H54 (cell line): ENCODE measurements around the gene FZD10.

Source experiments
- DNase-seq: peaks from one replicate; pipeline ENCODE4 v3.0.0; 2011; ENCODE audit warnings: low spot score, mixed read lengths; ENCODE audit not compliant: insufficient read length
- FAIRE-seq: peaks from 3 replicates; lab custom pipeline; 2011; peaks lifted over from hg19 to GRCh38; lab: Jason Lieb, UNC
- POLR2A ChIP-seq: IDR thresholded peaks from 2 replicates; pipeline ENCODE4 v1.6.1; 2011; ENCODE audit warnings: low read depth, mild to moderate bottlenecking, low read length

FZD10 gene

DNA sequence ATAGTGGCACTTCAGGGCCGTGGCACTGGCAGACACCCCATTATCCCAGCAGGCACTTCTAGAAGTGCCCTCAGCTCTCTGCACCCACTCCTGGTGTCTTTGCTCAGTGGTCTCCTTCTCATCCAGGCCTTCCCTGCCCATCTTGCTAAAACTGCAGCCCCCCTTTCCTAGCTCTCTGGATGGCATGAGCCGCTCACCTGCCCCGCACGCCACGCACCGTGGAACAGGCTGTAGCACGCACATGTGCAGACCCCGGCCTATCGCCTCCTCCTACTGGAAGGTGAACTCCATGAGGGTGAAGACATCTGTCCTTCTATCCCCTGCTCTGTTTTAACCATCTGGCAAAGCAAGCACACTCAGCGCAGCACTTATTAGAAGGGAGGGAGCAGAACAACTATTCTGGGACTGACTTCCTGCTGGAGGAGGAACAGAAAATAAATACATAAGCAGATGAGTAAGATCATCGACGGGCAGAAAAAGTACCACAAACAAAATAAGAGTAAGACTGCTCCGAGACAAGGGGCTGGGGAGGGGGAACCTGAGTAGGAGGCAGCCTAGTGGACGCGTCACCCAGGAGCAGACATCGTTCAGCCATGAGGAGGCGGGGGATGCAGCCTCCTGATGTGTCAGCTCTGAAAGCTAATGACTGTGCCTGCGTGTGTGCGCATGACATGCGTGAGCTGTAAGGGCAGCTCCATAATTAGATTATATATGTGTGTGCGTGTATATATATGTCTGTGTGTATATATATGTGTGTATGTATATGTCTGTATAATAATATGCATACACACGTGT, 7.8 kb upstream of the FZD10 start:
- no peak for DNase-seq
- no peak for FAIRE-seq
- no peak for TF ChIP-seq POLR2A

DNA sequence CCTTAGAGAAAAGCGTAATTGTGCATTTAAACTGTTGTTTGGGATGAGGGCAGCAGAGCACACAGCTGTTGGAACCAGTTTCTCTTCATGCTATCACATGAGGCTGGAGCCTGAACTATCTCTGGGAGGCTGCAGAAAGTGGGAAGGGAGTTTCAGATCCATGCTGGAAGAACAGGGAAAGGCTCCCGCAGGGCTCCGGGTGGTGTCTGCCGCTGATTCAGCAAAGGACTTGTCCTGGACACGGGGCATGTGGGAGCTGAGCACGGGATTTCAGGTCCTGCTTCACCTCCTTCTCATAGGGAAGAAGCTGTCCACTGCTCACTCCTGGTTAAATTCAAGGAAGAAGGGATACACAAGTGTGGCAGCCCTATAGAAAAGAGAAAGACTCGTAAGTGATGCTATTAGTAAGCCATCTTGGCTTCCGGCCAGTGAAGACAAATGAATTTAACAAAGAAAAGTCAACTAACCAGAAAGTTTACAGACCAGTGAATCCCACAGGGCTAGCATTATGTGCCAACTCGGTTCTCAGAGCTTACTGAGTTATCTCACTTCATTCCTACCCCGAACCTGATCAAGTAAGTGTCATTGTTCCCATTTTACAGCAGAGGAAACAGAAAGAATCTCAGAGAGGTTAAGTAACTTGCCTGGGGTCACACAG, 6.7 kb upstream of the FZD10 start:
- no peak for TF ChIP-seq POLR2A
- DNase-seq = no peak

GRCh38 chr12:130156652-130157275, 5.5 kb upstream of the FZD10 start:
- DNase-seq (no peak), FAIRE-seq (no peak)
- TF ChIP-seq POLR2A = no peak

More for the DNA sequence above, 6.7 kb upstream of the FZD10 start:
- FAIRE-seq = no peak

- FAIRE-seq (no peak), DNase-seq (no peak)
- TF ChIP-seq POLR2A = no peak
These were observed 4.1 kb upstream of the FZD10 start for GRCh38 chr12:130157998-130158753.

- TF ChIP-seq POLR2A = no peak
- no peak for DNase-seq
- no peak for FAIRE-seq
These were observed 3.6 kb upstream of the FZD10 start for GRCh38 chr12:130158754-130159059.

DNA sequence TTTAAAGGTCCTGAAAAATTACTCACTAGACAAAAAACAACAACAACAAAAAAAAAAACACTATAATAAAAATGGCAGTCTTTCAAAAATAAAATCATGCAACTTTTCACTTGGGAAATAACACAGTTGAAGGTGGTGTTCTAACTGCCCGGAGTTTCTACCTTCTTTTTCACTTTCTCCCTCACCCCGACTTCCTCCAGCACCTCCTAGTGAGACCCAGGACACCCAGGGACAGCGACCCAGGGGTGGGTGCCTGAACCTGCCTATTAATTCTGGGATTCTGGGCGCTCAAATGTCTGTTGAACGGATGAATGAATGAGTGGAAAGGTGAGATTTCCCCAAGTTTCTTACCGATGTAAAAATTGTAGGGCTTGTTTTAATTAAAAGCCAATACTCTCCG, 2.0 kb upstream of the FZD10 start:
- no peak for DNase-seq
- FAIRE-seq = no peak
- no peak for TF ChIP-seq POLR2A

- TF ChIP-seq POLR2A = no peak
- no peak for FAIRE-seq
- DNase-seq = no peak
These were observed 1.5 kb upstream of the FZD10 start for GRCh38 chr12:130160711-130161231.

GRCh38 chr12:130161261-130162243, 712 bp upstream of the FZD10 start:
- TF ChIP-seq POLR2A = no peak
- FAIRE-seq (no peak), DNase-seq (no peak)

- DNase-seq = no peak
- no peak for FAIRE-seq
- TF ChIP-seq POLR2A = no peak
These were observed 639 bp downstream of the FZD10 start for GRCh38 chr12:130162745-130163460.

- DNase-seq = no peak
- FAIRE-seq = no peak
- TF ChIP-seq POLR2A = no peak
These were observed 1.4 kb downstream of the FZD10 start for GRCh38 chr12:130163461-130164215.

- DNase-seq (no peak), FAIRE-seq (no peak)
- TF ChIP-seq POLR2A = no peak
These were observed 1.9 kb downstream of the FZD10 start for GRCh38 chr12:130164216-130164542.
